ENCODE results near the gene ITSN1. TPM values are rescaled to one million over a fixed set of nuclear protein-coding genes. Genes with fewer than 3 reads are reported as not detected.

Gene ITSN1
- total RNA-seq, 1 donor from 2014 or later = 68.2 TPM

DNA sequence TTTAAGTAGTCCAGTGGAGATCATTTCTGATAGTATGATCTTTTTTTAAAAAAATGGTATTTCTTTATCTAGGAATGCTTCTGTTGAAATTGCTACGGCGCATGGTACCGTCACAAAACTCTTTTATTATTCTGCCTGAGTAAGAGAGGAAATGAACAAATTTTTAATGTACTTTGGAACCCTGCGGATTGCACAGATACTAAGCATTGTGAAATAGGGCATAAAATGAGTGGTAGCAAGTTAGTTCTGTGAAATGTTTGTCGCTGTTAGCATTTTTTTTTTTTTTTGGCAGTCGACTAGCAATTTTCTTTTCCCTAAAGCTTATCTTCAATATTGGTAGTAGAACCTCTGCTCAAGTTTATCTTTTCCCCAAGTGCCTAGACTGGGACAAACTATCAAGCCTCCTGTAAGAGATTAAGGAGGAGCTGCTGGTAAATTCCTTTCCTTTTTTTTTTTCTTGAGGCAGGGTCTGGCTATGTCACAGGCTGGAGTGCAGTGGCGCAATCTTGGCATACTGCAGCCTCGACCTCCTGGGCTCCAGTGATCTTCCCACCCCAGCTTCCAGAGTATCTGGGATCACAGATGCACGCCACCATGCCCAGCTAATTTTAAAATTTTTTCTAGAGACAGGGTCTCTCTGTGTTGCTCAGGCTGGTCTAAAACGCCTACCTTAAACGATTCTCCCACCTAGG, 2.2 kb downstream of the ITSN1 start:
- TF ChIP-seq, protein P1, sequence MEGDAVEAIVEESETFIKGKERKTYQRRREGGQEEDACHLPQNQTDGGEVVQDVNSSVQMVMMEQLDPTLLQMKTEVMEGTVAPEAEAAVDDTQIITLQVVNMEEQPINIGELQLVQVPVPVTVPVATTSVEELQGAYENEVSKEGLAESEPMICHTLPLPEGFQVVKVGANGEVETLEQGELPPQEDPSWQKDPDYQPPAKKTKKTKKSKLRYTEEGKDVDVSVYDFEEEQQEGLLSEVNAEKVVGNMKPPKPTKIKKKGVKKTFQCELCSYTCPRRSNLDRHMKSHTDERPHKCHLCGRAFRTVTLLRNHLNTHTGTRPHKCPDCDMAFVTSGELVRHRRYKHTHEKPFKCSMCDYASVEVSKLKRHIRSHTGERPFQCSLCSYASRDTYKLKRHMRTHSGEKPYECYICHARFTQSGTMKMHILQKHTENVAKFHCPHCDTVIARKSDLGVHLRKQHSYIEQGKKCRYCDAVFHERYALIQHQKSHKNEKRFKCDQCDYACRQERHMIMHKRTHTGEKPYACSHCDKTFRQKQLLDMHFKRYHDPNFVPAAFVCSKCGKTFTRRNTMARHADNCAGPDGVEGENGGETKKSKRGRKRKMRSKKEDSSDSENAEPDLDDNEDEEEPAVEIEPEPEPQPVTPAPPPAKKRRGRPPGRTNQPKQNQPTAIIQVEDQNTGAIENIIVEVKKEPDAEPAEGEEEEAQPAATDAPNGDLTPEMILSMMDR (IDR thresholded peaks at IDR 0.05; ENCODE audit: unreplicated experiment) = no peak
- peak overlapping the region; percentile 92 for H3K4me3 Mint-ChIP-seq (ENCODE audit: unreplicated experiment)
- peak overlapping the region; percentile 92 for H3K27ac Mint-ChIP-seq (ENCODE audit: unreplicated experiment)
- peaks cover 25% of the 10 kb centered on the region for H3K4me1 Mint-ChIP-seq (ENCODE audit: unreplicated experiment)
- peaks cover 9% of the 10 kb centered on the region for H3K27me3 Mint-ChIP-seq (ENCODE audit: unreplicated experiment)
- no peaks in the 10 kb centered on the region for H3K36me3 Mint-ChIP-seq (ENCODE audit: low read depth, unreplicated experiment)
- no peak for DNase-seq (ENCODE audit: low spot score)
- H3K9me3 Mint-ChIP-seq (ENCODE audit: unreplicated experiment) = no peaks in the 10 kb centered on the region

DNA sequence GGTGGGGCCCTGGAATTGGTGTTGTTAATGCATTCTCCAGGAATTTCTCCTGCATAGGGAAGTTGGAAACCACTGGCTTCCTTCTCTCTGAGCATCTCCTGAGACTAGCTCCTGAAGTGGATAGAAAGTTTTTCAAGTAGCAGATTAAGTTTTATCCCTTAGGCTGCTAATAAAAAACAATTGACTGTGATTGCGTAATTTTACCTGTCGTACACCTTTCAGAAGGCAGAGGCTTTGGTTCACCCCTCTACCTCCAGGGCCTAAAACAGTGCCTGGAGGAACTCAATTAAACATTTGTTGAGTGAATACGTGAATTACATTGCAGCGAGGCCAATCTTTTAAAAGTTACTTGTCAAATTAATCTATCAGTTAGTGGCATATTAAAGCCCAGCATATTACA, 3.4 kb downstream of the ITSN1 start:
- TF ChIP-seq, protein P1 (IDR thresholded peaks at IDR 0.05; ENCODE audit: unreplicated experiment) = no peak
- peaks cover 33% of the 10 kb centered on the region for H3K4me1 Mint-ChIP-seq (ENCODE audit: unreplicated experiment)
- peaks cover 9% of the 10 kb centered on the region for H3K27me3 Mint-ChIP-seq (ENCODE audit: unreplicated experiment)
- no peak for DNase-seq (ENCODE audit: low spot score)
- H3K4me3 Mint-ChIP-seq (ENCODE audit: unreplicated experiment) = no peak overlapping the region
- no peak overlapping the region for H3K27ac Mint-ChIP-seq (ENCODE audit: unreplicated experiment)
- no peaks in the 10 kb centered on the region for H3K36me3 Mint-ChIP-seq (ENCODE audit: low read depth, unreplicated experiment)
- H3K9me3 Mint-ChIP-seq (ENCODE audit: unreplicated experiment) = no peaks in the 10 kb centered on the region

DNA sequence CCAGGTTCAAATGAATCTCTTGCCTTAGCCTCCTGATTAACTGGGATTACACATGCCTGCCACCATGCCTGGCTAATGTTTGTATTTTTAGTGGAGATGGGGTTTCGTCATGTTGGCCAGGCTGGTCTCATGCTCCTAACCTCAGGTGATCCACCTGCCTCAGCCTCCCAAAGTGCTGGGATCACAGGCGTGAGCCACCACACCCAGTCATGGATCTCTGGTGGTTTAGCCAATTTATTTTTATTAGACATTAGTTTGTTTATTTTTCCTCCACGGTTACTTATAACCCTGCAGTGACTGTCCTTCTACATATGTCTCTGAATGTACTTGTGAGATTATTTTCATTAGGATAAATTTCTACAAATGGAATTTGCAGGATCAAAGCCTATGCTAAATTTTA, 5.3 kb downstream of the ITSN1 start:
- no peak for DNase-seq (ENCODE audit: low spot score)
- no peaks in the 10 kb centered on the region for H3K9me3 Mint-ChIP-seq (ENCODE audit: unreplicated experiment)
- no peak overlapping the region for H3K4me3 Mint-ChIP-seq (ENCODE audit: unreplicated experiment)
- peaks cover 6% of the 10 kb centered on the region for H3K27me3 Mint-ChIP-seq (ENCODE audit: unreplicated experiment)
- peaks cover 33% of the 10 kb centered on the region for H3K4me1 Mint-ChIP-seq (ENCODE audit: unreplicated experiment)
- no peak overlapping the region for H3K27ac Mint-ChIP-seq (ENCODE audit: unreplicated experiment)
- no peaks in the 10 kb centered on the region for H3K36me3 Mint-ChIP-seq (ENCODE audit: low read depth, unreplicated experiment)
- TF ChIP-seq, protein P1 (IDR thresholded peaks at IDR 0.05; ENCODE audit: unreplicated experiment) = no peak

DNA sequence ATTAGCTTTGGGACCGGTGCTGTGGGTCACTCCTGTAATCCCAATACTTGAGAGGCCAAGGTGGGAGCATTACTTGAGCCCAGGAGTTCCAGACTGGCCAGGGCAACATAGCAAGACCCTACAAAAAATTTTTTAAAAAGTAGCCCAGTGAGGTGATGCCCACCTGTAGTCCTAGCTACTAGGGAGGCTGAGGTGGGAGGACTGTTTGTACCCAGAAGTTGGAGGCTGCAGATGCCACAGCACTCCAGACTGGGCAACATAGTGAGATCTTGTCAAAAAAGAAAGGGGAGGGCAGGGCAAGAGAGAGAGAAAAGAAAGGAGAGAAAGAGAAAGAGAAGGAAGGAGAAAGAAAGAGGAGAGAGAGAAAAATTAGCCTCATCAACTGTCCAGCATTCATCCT, 6.3 kb downstream of the ITSN1 start:
- H3K4me1 Mint-ChIP-seq (ENCODE audit: unreplicated experiment) = peaks cover 32% of the 10 kb centered on the region
- DNase-seq (ENCODE audit: low spot score) = no peak

DNA sequence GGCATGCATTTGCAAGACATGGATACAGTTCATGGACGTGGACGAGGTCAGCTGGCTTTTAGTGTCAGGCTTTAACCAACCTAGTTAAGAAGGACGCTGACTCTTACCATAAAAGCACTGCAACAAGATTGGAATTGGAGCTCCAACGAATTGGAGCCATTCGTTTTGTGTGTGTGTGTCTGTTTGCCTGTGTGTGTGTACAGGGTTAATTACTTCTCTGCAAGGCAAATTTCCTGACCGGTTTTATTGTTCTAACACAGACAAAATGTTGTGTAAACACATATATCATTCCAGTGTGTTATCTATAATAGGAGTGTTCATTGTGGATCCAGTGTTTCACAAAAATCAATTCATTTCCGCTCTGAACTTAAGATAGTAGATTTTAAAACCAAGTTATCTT, 7.9 kb downstream of the ITSN1 start:
- Mint-ChIP-seq H3K27ac (ENCODE audit: unreplicated experiment) (no peak overlapping the region), H3K9me3 (ENCODE audit: unreplicated experiment) (no peaks in the 10 kb centered on the region), H3K4me1 (ENCODE audit: unreplicated experiment) (peaks cover 33% of the 10 kb centered on the region), H3K4me3 (ENCODE audit: unreplicated experiment) (no peak overlapping the region), H3K36me3 (ENCODE audit: low read depth, unreplicated experiment) (peaks cover 8% of the 10 kb centered on the region), H3K27me3 (ENCODE audit: unreplicated experiment) (peaks cover 4% of the 10 kb centered on the region)
- TF ChIP-seq, protein P1 (IDR thresholded peaks at IDR 0.05; ENCODE audit: unreplicated experiment) = no peak
- DNase-seq (ENCODE audit: low spot score) = no peak

More for the DNA sequence above, 6.3 kb downstream of the ITSN1 start:
- no peak overlapping the region for H3K4me3 Mint-ChIP-seq (ENCODE audit: unreplicated experiment)
- TF ChIP-seq, protein P1 (IDR thresholded peaks at IDR 0.05; ENCODE audit: unreplicated experiment) = no peak
- no peaks in the 10 kb centered on the region for H3K9me3 Mint-ChIP-seq (ENCODE audit: unreplicated experiment)
- no peak overlapping the region for H3K27ac Mint-ChIP-seq (ENCODE audit: unreplicated experiment)
- peaks cover 4% of the 10 kb centered on the region for H3K27me3 Mint-ChIP-seq (ENCODE audit: unreplicated experiment)
- H3K36me3 Mint-ChIP-seq (ENCODE audit: low read depth, unreplicated experiment) = no peaks in the 10 kb centered on the region
